Measurements from ENCODE around the gene CRIP1.

DNA sequence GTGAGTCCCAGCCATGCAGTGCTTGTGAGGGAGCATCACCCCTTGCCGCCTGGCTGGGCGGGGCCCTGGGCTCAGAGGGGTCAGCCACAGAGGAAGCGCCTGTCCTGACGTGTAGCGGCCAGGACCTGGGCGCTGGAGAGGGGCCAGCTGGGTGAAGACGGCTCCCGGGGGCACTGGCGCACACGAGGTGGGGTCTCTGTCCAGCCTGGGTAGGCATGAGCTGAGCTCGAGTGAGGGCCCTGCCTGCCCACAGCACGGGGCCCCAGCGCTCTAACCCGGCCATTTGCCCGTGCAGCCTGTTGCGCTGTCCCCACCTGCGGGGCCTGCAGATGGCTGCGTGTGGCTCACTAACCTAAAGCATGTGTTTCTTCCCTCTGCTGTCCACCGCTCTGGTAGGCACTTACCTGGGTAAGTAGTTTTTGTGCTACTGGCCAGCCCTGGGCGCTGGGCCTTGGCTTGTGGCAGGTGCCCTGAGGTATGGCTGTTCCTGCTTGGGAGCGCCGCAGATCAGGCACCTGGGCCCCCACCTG, 18.7 kb upstream of the CRIP1 start:
- TF ChIP-seq EZH2 (IDR thresholded peaks at IDR 0.05; ENCODE audit: borderline replicate concordance) (no peak), EZH2phosphoT487 (IDR thresholded peaks at IDR 0.05; ENCODE audit: low read depth, severe bottlenecking, unreplicated experiment) (no peak)
- TF ChIP-seq, protein P1, sequence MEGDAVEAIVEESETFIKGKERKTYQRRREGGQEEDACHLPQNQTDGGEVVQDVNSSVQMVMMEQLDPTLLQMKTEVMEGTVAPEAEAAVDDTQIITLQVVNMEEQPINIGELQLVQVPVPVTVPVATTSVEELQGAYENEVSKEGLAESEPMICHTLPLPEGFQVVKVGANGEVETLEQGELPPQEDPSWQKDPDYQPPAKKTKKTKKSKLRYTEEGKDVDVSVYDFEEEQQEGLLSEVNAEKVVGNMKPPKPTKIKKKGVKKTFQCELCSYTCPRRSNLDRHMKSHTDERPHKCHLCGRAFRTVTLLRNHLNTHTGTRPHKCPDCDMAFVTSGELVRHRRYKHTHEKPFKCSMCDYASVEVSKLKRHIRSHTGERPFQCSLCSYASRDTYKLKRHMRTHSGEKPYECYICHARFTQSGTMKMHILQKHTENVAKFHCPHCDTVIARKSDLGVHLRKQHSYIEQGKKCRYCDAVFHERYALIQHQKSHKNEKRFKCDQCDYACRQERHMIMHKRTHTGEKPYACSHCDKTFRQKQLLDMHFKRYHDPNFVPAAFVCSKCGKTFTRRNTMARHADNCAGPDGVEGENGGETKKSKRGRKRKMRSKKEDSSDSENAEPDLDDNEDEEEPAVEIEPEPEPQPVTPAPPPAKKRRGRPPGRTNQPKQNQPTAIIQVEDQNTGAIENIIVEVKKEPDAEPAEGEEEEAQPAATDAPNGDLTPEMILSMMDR (IDR thresholded peaks at IDR 0.05; ENCODE audit: poor library complexity): no peak
